Stimulated activated CD4-positive, alpha-beta T cell treated with anti-CD3 and anti-CD28 coated beads, Interleukin-2, amount 100 ng/mL, for 48 hours (primary cell): ENCODE data around the gene ETHE1.
A peak's percentile ranks its signal among the peaks of the same experiment; 100 is the strongest.

ENCODE experiments used
- DNase-seq, 2 donors: peaks; one replicate each; pipeline ENCODE4 v3.0.0-alpha.2; 2020

ETHE1 gene, protein sequence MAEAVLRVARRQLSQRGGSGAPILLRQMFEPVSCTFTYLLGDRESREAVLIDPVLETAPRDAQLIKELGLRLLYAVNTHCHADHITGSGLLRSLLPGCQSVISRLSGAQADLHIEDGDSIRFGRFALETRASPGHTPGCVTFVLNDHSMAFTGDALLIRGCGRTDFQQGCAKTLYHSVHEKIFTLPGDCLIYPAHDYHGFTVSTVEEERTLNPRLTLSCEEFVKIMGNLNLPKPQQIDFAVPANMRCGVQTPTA

DNA sequence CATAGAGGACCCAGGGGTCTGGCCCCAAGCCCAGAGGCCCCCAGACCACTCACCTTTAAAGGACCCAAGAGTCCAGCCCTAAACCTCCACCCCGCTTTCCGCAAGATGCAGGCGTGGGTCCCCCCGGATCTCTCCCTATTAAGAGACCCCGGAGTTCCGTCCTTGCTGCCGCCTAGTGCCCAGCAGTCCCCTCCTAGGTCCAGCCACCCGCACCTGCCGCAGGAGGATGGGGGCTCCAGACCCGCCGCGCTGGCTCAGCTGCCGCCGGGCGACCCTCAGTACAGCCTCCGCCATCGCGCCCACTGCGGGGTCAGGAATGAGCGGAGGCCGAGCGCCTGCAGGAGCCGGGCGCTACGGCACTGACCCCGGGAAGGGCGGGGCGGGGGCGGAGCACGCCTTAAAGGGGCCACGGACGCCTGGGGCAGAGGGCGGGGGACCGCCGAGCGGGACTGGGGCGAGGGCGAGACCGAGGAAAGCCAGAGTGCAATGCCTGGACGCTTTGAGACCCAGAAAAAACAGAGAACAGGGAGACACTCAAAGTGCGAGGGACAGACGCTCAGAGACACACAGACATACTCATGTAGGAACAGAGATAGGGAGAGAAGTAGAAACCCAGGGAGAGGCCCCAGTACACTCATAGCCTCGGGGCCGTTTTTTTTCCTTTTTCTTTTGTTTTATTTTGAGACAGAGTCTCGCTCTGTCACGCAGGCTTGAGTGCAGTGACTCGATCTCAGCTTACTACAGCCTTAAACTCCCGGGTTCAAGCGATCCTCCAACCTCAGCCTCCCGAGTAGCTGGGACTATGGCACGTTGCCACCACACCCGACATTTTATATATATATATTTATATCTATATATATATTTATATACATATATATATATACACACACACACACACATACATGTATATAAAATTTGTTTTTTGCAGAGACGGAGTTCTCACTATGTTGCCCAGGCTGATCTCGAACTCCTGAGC is at the start of gene ETHE1:
TSS of gene ETHE1 (minus strand) at position 318 of the 976 bp plus-strand sequence. CDS start at position 294, 24 bp downstream.
- peak; percentile 64 to 69 for DNase-seq

DNA sequence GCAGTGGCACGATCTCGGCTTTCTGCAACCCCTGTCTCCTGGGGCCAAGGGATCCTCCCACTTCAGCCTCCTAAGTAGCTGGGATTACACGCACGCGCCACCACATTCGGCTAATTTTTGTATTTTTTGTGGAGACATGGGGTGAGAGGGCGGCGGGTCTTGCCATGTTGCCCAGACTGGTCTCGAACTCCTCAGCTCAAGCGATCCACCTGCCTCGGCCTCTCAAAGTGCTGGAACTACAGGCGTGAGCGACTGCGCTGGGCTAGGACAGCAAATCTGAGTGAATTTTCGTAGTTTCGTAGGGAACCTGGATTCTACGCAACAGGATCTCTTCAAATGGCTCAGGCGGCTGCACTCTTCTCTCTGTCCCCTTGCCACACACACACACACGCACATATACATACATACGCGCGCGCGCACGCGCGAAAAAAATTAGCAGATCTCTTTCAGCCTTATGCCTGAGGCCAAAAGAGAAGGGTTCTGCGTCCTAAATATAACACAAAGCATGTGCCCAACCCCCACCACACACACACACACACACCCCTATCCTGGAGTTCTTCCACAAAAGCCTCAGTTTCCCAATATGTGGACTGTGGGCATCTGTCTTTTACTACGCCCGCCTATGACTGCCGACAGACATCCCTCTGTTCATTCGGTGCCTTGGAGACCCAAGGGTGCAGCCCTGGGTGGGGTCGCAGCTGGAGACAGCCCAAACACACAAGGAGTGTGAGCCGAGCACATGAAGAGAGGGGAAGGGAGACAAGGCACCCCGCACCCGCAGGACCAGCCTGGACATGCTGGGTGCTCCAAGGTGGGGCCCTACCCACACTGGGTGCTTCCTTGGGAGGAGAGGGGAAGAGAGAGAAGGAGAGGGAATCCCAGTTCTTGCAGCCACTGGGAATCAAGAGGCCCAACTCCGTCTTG is 49.2 kb upstream of the ETHE1 start:
- no peak for DNase-seq

DNA sequence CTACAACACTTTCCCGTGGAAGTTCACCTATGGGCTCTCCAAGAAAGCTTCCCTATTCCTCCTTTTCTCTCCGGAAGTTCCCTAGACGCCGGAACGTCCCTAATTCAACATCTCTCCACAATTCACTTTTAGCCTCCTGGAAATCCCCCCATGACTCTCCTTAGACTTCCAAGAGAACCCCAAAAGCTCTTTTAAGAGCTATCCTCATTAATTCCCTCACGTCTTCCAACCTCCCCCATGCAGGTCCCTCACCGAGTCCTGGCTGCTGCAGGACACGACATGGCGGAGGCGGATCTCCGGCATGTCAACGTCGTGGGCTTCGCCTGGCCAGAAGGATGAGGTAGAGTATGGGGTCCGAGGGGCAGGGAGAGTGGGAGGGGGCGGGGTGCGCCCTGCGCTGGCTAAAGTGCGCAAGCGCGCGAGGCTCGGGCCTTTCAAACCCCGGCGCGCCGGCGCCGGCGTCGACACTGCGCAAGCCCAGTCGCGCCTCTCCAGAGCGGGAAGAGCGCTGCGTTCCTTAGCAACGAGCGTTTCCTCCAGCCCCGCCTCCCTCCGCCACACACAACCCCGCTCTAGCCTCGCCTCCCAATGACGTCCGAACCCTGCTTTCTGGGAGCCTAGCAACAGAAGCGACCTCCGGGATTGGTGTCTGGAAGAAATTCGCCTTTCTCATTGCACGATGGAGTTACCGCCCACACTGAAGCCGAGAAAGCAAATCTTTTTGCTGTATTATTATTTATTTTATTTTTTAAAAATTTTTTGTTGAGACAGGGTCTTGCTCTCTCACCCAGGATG is 48.4 kb upstream of the ETHE1 start, which contains the start of the genes PINLYP and XRCC1:
TSS of gene PINLYP (plus strand) at position 646 of the 795 bp plus-strand sequence. CDS start 1,391 bp downstream, outside the sequence.
TSS of gene XRCC1 (minus strand) at position 372 of the 795 bp plus-strand sequence. CDS start at position 303, 69 bp downstream.
- DNase-seq = peak; percentile 91 to 94

DNA sequence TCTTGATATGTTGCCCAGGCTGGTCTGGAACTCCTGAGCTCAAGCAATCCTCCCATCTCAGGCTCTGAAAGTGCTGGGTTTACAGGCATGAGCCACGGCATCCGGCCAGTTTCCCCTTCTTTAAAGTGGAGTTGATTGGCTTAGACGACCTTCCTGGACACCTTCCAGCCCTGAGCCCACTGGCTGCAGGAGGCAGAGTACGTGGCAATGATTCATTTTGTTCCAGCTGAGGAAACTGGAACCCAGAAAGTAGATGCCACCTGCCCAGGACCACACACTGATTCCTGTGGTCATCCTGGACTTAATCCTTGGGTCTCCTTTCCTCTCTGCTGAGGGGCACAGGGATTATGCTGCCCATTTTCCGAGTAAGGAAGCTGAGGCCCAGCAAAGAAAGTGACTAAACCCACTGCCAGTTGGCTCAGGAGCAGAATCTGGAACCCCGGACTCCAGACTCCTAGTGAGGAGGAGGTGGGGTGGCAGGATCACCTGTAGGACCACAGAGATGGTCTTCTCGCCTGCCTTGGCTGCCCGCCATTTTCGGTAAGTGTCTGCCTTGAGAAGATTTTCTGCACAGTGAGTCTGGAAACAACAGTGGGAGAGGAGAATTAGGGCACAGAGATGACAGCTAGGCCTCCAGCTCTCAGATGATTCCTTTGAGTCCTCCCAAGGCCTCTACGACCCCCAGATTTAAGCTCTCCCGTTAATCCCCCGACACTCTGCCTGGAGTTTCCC is 47.6 kb upstream of the ETHE1 start:
- DNase-seq = no peak

DNA sequence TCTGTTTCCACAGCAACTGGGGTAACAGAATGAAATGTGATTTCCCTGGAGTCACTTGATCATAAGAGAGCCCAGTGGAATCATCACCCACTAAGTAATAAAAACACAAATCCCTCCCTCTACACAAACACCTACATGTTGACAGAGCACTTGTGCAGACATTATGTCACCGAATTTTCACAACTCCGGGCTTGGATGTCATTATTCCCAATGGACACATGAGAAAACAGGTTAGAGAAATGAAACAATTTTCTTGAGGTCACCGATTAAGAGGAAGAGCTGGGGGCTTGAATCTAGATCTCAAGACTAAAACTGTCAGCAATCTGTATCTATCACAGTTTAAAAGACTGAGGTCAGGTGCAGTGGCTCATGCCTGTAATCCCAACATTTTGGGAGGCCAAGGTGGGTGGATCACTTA is 45.2 kb upstream of the ETHE1 start:
- no peak for DNase-seq

DNA sequence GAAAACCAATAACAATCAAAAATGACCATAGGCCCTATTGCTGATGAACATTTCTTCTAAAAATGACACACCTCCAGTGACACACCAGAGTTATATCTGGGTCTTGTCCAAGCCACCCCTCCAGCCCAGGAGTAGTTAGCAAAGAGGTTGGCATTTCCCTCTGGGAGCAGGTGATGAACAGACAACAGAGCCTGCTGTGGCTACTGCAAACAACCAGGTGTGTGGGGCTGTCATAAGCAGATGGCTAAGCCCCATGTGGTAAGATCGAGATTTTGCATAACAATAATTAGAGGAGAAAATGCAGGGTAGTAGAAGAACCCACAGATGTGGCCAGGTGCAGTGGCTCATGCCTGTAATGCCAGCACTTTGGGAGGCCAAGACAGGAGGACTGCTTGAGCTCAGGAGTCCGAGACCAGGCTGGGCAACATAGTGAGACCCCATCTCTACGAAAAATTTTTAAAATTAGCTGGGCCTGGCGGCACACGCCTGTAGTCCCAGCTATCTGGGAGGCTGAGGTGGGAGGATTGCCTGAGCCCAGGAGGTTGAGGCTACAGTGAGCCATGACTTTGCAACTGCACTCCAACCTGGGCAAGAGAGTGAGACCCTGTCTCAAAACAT is 43.3 kb upstream of the ETHE1 start:
- DNase-seq = no peak

DNA sequence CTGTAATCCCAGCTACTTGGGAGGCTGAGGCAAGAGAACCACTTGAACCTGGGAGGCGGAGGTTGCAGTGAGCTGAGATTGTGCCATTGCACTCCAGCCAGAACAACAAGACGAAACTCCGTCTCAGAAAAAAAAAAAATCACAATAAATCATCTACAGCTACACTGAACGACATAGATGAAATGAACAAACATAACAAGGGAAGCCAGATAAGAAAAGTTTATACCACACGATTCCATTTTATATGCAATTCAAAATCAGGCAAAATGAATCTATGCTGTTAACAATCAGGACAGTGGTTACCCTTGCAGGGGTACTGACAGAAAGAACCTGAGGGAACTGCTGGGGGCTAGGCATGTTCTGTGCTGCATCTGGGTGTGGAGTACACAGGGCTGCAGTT is 42.7 kb upstream of the ETHE1 start:
- no peak for DNase-seq

DNA sequence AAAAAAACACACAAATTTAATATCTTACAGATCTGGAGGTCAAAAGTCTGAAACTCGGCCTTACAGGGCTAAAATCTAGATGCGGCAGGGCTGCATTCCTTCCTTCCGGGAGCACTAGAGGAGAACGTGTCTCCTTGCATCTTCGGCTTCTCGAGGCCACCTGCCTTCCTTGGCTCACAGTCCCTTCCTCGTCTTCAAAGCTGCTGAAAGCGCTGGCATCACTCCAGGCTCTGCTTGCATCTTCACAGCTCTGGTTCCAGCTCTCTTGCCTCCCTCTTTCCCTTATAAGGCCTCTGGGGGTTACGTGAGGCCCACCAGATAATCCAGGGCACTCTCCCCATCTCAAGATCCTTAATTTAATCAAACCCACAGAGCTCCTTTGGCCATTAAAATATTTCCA is 37.8 kb upstream of the ETHE1 start:
- no peak for DNase-seq

DNA sequence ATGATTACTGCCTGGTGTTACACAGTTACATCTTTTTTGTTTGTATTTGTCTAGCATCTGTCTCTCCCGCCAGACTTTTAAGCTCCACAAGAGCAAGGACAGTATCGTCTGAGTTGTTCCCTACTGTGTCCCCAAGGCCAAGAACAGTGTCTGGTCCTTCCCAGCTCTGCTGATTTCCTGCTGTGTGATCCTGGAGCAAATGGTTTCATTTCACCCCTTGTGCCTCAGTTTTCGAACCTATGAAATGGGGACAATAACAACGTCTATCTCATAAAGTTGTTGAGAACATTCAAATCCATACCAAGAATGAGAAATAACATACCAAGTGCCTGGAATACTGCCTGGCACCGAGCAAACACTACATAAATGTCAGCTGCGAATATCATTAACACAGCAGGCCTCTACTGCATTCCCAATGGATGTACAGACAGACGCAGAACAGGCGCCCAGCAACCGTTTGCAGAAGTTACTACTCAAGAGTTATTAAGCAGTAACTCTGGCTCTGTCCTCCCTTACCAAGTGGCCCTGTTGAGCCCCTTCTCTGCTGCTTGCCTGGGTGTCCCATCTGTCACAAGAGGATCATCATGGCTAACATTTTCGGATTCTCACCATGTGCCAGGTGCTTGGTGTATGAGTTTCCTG is 36.9 kb upstream of the ETHE1 start:
- DNase-seq = no peak

DNA sequence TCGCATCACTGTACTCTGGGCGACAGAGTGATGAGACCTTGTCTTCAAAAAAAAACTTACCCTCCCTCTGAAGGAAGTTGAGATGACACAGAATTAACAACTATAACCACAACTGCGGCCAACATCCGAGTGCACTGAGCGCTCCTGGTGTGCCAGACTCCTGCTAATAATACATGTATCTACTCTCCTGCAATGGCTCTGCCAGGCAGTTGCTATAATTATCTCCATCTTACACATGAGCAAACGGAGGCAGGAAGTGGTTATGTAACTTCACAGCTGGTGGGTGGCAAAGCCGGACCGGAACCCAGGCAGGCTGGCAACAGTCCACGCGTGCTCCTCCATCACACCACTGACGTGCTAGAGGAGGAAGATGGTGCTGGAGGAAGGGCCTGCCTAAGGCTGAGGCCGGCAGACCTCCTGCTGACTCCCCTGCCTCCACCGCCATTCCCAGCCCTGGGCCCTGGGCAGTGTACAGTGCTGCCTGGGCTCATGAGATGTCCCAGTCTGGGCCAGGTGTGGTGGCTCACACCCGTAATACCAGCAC is 35.8 kb upstream of the ETHE1 start:
- DNase-seq = peak; percentile 43 to 47

DNA sequence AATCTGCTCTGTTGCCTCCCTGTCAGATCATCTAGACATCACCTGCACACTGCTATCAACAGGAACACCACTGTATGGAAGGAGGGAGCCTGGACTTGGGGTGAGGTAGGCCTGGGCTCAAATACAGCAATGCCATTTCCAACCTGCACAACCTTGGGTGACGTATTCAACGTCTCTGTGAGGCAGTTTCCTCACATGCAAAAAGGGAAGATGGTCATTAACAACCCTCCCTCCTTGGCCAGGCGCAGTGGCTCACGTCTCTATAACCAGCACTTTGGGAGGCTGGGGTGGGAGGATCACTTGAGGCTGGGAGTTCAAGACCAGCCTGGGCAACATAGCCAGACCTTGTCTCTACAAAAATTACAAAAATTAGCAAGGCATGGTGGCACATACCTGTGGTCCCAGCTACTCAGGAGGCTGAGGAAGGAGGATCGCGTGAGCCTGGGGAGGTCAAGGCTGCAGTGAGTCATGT is 35.3 kb upstream of the ETHE1 start:
- no peak for DNase-seq

DNA sequence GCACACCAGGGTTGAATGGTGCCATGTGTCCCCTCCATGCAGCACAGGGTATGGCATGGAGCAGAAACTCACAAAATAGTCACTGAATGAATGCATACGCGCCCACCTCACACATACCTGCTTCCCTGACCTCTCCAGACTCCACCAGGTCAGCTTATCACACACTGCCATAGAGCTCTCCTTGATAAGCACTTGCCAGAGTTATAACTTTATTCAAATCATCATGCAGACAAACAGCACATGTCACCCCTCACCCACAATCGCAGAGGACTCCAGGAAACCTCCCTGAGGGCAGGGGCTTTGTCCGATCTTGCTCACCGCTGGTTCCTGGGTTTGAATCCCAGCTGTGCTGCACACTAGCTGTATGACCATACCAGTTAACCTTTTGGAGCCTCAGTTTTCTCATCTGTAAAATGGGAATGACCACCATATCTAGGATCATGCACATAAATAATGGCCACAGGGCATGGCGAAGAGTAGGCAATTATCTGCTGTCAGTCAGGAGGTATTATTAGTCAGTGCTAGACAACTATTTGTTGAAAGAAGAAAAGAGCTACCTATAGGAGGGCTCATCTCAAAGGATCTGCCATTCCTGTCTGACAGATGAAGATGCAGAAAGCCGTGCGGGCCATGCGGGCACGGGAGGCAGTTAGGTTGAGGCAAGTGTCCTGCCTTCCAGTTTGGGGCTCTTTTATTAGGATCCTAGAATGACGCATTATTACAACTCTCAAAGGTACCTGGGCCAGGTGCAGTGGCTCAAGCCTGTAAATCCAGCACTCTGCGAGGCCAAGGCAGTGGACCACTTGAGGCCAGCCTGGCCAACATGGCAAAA is 34.4 kb upstream of the ETHE1 start:
- DNase-seq = no peak

DNA sequence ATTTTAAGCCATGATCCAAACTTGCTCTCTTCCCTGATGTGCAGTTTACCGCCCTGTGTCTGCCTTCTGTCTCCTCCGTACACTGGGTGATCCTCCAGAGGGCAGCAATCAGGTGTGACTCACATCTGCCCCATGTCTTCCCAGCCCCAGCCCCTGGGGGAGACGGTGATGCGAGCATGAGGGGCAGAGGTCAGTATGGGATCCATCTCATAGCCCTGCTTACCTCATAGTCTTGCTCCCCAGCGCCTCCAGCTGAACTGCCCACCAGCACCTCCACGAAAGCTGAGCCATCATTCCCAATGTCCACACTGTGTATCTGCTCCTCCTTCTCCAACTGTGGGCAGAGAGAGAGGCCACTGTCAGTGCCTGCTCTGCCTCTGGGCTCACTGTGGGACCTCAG is 33.7 kb upstream of the ETHE1 start:
- DNase-seq = no peak

DNA sequence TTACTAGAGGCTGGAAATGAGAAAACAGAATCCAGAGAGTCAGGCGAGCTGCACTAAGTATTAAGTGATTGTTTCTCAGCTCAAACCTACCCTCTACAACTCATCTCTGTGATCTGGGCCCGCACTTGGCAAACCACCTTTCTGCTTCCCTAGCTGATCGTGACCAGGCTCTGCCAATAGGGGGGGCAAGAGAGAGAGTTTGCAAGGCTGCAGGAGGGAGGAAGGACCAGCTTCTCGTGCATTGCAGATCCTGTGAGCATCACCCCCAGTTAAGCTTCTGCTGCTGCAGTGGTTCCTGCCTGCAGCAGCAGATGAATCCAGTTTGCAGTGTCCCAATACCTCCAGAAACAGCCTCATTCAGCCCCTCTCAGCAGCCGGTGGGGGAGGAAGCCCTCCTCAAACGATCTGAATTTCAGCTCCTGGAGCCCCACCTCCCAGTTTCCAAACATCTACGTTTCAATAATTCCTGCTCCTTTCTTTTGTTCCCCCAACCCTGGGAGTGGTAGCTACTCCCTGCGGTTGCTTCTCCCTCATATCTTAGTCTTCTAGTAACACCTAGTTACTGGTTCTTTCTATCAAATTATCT is 28.3 kb upstream of the ETHE1 start:
- DNase-seq = peak; percentile 74 to 82

DNA sequence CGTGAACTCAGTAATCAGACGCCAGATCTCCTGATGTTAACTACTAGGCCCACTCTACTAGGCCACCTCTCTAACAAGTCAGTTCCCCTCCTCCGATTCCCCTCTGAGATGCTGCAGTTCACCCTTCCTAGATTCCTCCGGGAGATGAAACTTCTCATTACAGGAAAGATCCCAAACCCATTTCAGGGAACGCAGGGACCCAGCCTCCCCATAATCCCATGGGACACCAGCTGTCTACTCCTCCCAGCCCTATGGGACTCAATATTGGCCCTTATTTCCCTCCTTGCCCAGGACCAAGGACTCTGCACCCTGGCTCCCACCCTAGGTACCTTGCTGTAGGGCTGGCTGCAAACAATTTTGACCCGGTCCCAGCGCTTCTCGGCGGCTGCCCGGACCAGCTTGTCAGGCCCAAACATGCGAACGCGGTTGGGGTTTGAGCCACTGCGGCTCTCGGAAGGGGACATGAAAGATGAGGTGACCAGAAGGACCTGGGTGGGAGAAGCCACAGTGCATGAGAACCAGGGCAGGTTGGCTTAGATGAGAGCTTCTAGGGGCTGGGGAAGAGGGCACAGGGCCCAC is 27.4 kb upstream of the ETHE1 start:
- no peak for DNase-seq

DNA sequence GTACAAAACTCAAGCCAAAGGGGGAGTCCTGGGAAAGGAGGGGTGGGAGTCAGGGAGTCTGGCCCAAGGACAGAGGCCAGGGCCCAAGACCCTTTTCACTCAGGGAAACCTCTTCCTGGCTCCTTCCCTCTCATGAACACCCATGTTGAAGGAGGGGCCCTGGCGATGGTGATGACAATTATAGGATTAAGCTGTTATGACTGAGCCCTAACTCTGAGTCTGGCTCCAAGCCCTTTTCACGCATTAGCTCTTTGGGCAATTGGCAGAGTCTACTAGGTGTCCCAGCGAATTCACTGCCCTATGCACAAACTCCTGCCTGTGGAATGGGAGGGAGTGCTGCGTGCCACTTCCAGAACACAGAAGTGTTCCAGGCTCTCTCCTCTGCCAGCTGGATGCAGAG is 26.7 kb upstream of the ETHE1 start:
- no peak for DNase-seq

DNA sequence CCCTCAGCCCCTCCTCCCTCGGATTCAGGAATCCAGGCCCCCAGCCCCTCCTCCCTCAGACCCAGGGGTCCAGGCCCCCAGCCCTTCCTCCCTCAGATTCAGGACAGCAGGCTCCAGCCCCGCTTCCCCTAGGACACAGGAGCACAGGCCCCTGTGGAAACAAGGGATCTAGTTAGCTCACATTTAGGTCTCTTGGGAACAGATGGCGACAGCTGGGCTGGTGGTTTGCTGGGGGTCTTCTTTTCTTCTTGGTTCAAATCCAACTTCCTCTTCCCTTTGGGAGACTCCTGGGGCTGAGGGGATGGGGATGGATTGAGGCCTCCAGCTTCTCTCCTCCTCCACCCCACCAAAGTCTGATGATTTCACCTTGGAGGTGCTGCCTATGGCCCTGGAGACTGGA is 25.6 kb upstream of the ETHE1 start:
- DNase-seq = no peak

DNA sequence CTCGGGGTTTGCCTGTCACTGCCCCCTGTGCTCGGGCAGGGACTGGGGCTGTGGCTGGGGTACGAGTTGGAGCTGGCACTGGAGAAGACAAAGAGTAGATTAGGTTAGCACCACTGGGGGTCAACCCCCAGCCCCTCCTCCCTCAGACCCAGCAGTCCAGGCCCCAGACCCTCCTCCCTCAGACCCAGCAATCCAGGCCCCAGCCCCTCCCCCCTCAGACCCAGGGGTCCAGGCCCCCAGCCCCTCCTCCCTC is 25.1 kb upstream of the ETHE1 start:
- DNase-seq = no peak
